GF-D8 (cell line): ENCODE results near the gene L1TD1.
"Not testable (repeated sequence)": the region's sequence is repeated elsewhere in the genome, so short reads cannot be mapped to it uniquely, and the experiment has no call there.

Experiments used
- DNase-seq: peaks from one replicate; lab custom pipeline; 2025; lab: John Stamatoyannopoulos, UW

L1TD1 gene, protein sequence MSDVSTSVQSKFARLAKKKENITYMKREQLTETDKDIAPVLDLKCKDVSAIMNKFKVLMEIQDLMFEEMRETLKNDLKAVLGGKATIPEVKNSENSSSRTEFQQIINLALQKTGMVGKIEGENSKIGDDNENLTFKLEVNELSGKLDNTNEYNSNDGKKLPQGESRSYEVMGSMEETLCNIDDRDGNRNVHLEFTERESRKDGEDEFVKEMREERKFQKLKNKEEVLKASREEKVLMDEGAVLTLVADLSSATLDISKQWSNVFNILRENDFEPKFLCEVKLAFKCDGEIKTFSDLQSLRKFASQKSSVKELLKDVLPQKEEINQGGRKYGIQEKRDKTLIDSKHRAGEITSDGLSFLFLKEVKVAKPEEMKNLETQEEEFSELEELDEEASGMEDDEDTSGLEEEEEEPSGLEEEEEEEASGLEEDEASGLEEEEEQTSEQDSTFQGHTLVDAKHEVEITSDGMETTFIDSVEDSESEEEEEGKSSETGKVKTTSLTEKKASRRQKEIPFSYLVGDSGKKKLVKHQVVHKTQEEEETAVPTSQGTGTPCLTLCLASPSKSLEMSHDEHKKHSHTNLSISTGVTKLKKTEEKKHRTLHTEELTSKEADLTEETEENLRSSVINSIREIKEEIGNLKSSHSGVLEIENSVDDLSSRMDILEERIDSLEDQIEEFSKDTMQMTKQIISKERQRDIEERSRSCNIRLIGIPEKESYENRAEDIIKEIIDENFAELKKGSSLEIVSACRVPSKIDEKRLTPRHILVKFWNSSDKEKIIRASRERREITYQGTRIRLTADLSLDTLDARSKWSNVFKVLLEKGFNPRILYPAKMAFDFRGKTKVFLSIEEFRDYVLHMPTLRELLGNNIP

GRCh38 chr1:62194651-62195544 is at the start of gene L1TD1:
Gene L1TD1, plus strand, starts transcription at chr1:62194849. Its CDS starts 11,780 bp downstream, at chr1:62206629.
- no peak for DNase-seq

- no peak for DNase-seq
Measured at GRCh38 chr1:62159940-62160348, 34.7 kb upstream of the L1TD1 start.

DNA sequence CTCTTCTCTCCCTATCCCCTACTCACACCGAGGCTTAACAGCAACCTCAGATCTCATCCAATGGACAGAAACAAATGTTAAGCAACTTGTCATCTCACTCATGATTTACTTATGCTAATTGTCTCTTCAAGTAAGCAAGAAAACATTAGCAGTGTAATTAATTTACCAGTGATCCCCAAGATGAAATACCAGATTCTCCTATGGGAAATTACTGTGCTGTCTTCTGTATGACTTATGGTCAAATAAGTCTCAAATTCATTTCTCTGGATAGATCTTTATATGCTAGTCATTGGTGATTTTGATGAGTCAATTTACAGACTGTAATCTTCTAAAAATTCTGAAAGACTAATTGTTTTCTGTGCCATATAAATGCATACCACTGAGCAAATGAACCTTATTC is 32.9 kb upstream of the L1TD1 start:
- DNase-seq = no peak

GRCh38 chr1:62170380-62170779 is 24.3 kb upstream of the L1TD1 start:
- DNase-seq = not testable (repeated sequence)

GRCh38 chr1:62175568-62176179 is 19.0 kb upstream of the L1TD1 start:
- no peak for DNase-seq

DNA sequence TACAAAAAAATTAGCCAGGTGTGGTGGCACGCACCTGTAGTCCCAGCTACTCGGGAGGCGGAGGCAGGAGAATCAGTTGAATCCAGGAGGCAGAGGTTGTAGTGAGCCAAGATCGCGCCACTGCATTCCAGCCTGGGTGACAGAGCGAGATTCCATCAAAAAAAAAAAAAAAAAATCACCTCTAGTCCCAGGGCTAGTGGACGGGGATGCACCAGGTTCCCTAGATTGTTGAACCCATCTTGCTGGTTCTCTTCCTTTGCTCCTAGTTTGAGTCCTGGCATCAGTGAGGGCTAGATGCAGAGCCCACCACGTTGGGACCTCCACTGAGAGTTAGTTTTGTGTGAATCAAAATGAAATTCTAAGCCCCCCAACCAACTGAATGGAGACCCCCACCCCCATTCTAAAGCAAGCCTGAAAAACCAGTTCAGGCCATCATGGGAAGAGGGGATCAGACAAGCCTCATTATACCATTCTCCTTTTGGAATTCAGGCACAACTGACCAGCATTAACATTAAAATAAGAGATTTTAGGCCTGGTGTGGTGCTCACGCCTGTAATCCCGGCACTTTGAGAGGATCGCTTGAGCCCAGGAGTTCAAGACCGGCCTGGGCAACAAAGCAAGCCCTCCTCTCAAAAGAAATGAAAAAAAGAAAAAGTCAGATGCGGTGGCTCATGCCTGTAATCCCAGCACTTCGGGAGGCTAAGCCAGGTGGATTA is 17.9 kb upstream of the L1TD1 start:
- DNase-seq = no peak

- no peak for DNase-seq
Measured at GRCh38 chr1:62177621-62178020, 17.0 kb upstream of the L1TD1 start.

DNA sequence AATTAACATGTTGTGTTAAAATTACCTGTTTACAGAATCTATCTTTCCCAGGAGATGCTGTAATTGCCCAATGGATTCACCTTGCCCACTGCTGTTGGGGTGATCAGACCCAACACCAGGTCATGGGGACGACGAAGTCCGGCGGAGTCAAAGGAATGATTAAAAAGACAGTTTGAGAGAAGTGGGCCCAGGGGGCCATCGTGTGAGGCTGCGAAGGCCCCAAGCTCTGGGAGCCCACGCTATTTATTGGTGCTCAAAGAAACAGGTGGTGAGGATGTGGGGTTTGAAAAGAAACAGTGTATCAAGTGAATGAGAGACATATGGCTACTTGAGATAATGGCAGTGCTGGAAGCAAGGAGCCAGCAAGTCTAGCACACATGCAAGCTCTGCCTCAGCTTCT is 16.3 kb upstream of the L1TD1 start:
- no peak for DNase-seq

DNA sequence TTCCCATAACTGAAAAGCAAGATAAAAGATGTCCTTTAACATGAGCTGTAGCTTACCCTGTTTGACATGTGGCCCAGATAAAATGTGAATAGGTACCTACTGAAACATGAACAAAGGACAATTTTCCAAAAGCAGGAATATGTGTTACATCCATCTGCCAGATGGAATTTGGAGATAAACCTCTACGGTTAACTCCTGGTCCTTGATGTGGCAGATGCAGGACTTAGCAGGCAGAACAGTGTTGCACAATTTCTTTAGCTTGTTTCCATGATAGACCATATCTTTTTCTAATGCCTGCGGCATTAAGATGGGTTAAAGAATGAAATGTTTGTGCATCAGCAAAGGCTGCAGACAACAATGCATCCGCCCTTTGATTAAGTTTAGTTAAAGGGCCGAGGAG is 14.6 kb upstream of the L1TD1 start:
- DNase-seq = not testable (repeated sequence)

DNA sequence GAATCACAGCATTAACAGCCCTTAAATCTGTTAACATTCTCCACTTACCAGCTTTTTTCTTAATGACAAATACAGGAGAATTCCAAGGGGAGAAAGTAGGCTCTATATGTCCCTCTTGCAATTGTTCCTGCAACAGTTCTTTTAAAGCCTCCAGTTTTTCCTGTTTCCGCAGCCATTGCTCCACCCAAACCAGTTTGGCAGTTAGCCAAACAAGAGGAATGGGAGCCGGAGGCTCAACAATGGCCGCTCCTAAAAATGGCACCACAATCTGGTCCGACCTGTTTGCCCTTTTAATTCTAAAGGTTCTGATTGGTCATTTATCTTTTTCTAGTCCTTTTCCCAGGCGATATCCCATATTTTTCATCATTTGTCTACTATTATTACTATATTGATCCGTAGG is 14.0 kb upstream of the L1TD1 start:
- no peak for DNase-seq

- no peak for DNase-seq
Measured at GRCh38 chr1:62181532-62181931, 13.1 kb upstream of the L1TD1 start.

- not testable (repeated sequence) for DNase-seq
Measured at GRCh38 chr1:62182157-62182556, 12.5 kb upstream of the L1TD1 start.

GRCh38 chr1:62183164-62184020 is 11.3 kb upstream of the L1TD1 start:
- not testable (repeated sequence) for DNase-seq

DNA sequence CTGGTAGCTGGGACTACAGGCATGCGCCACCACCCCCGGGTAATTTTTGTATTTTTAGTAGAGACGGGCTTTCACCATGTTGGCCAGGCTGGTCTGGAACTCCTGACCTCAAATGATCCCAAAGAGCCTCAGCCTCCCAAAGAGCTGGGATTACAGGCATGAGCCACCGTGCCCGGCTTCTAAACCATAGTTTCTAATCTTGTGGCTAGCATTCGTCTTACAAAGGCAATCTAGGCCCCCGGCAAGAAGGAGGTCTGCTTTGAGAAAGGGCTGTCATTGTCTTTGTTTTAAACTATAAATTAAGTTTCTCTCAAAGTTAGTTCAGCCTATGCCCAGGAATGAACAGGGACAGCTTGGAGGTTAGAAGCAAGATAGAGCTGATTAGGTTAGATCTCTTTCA is 10.3 kb upstream of the L1TD1 start:
- no peak for DNase-seq

GRCh38 chr1:62185233-62185632 is 9.4 kb upstream of the L1TD1 start:
- not testable (repeated sequence) for DNase-seq

- DNase-seq = no peak
Measured at GRCh38 chr1:62185677-62186076, 9.0 kb upstream of the L1TD1 start.

DNA sequence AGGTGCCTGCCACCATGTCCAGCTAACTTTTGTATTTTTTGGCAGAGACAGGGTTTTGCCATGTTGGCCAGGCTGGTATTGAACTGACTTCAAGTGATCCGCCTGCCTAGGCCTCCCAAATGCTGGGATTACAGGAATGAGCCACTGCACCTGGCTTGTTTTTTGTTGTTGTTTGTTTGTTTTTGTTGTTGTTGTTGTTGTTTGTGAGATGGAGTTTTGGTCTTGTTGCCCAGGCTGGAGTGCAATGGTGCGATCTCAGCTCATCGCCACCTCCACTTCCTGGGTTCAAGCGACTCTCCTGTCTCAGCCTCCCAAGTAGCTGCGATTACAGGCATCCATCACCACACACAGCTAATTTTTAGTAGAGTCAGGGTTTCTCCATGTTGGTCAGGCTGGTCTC is 7.1 kb upstream of the L1TD1 start:
- DNase-seq = no peak

DNA sequence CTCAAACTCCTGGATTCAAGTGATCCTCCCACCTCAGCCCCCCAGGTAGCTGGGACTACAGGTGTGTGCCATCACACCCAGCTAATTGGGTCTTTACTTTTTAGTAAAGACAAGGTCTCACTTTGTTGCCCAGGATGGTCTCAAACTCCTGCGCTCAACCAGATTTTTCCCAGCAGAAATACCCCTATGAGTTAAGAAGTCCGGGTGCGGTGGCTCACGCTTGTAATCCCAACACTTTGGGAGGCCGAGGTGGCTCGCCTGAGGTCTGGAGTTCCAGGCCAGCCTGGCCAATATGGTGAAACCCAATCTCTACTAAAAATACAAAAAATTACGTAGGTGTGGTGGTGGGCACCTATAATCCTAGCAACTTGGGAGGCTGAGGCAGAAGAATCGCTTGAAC is 6.5 kb upstream of the L1TD1 start:
- no peak for DNase-seq

- DNase-seq = no peak
Measured at GRCh38 chr1:62196086-62196690, 1.5 kb downstream of the L1TD1 start.
